GM10847 (cell line): ENCODE data around the gene DNAJC7.
A peak's percentile ranks its signal among the peaks of the same experiment; 100 is the strongest.

Experiments
- POLR2A ChIP-seq: IDR thresholded peaks from 2 replicates; pipeline ENCODE4 v1.6.1; 2011; ENCODE audit not compliant: insufficient read length; ENCODE audit errors: extremely low read depth

The DNAJC7 gene

GRCh38 chr17:42025936-42026335 lies 8.7 kb upstream of the DNAJC7 start:
- no peak for TF ChIP-seq POLR2A

GRCh38 chr17:42025191-42025579 lies 7.9 kb upstream of the DNAJC7 start:
- TF ChIP-seq POLR2A, result no peak

- TF ChIP-seq POLR2A, result no peak
These were observed 6.5 kb upstream of the DNAJC7 start for GRCh38 chr17:42023524-42024349.

GRCh38 chr17:42019509-42020404 lies 2.5 kb upstream of the DNAJC7 start, which contains the start of gene NKIRAS2:
TSS of gene NKIRAS2 (plus strand) at chr17:42020090. CDS start at chr17:42021578, 1,488 bp downstream.
- peak; percentile 84 for TF ChIP-seq POLR2A

GRCh38 chr17:42018988-42019387 lies 1.7 kb upstream of the DNAJC7 start:
- TF ChIP-seq POLR2A, result no peak

- TF ChIP-seq POLR2A, result no peak
These were observed 1.1 kb upstream of the DNAJC7 start for GRCh38 chr17:42018339-42018738.

GRCh38 chr17:42017866-42018200 lies 594 bp upstream of the DNAJC7 start:
- no peak for TF ChIP-seq POLR2A

- TF ChIP-seq POLR2A, result no peak
These were observed 818 bp downstream of the DNAJC7 start for GRCh38 chr17:42016411-42016831.

GRCh38 chr17:42010898-42011516 lies 6.2 kb downstream of the DNAJC7 start:
- TF ChIP-seq POLR2A, result no peak

GRCh38 chr17:42009170-42009569 lies 8.1 kb downstream of the DNAJC7 start:
- TF ChIP-seq POLR2A, result no peak

- TF ChIP-seq POLR2A, result no peak
These were observed 12.1 kb downstream of the DNAJC7 start for GRCh38 chr17:42005166-42005565.

- no peak for TF ChIP-seq POLR2A
These were observed 14.4 kb downstream of the DNAJC7 start for GRCh38 chr17:42002792-42003301.

GRCh38 chr17:42002175-42002791 lies 15.0 kb downstream of the DNAJC7 start:
- no peak for TF ChIP-seq POLR2A

- no peak for TF ChIP-seq POLR2A
These were observed 15.5 kb downstream of the DNAJC7 start for GRCh38 chr17:42001729-42002128.
